Stimulated activated CD4-positive, alpha-beta T cell treated with anti-CD3 and anti-CD28 coated beads, Interleukin-2, amount 100 ng/mL, for 4 hours (primary cell): ENCODE measurements around the gene DUS1L.
A peak's percentile ranks its signal among the peaks of the same experiment; 100 is the strongest.

Source experiments
- DNase-seq: peaks from one replicate; pipeline ENCODE4 v3.0.0-alpha.2; 2020; ENCODE audit warnings: low read depth

Gene DUS1L

DNA sequence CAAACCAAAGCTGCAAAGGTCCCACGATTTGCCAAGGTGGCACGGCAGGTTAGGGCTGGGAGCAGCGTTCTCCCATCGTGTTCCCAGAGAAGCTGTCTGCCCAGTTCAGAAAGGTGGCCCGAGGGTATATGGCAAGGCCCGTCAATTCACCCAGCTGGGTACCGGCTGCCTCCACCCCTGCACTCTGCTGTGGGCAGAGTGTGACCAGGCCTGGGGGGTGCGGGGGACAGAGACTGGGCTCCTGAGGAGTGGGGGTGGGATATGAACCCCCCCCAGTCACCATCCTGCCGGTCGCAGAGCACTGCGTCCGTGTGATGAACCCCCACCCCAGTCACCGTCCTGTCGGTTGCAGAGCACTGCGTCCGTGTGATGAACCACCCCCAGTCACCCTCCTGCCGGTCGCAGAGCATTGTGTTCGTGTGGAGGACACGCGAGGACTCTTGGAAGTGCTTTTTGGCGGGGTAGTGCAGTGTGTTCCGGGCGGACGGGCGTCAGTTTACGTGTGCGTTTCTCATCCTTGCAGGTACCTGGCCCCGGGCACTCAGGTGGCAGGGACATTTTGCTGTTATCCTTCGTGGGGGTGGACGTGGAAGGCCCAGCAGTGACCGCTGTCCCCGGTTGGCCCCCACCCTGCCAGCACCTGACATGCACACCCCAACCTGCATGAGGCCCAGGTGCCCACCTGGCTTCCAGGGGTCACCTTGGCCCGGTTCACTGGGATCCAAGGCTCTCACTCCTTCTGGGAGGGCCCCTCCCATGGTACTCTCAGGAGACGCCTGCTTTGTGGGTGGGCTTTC lies 35.1 kb upstream of the DUS1L start:
- DNase-seq = no peak

DNA sequence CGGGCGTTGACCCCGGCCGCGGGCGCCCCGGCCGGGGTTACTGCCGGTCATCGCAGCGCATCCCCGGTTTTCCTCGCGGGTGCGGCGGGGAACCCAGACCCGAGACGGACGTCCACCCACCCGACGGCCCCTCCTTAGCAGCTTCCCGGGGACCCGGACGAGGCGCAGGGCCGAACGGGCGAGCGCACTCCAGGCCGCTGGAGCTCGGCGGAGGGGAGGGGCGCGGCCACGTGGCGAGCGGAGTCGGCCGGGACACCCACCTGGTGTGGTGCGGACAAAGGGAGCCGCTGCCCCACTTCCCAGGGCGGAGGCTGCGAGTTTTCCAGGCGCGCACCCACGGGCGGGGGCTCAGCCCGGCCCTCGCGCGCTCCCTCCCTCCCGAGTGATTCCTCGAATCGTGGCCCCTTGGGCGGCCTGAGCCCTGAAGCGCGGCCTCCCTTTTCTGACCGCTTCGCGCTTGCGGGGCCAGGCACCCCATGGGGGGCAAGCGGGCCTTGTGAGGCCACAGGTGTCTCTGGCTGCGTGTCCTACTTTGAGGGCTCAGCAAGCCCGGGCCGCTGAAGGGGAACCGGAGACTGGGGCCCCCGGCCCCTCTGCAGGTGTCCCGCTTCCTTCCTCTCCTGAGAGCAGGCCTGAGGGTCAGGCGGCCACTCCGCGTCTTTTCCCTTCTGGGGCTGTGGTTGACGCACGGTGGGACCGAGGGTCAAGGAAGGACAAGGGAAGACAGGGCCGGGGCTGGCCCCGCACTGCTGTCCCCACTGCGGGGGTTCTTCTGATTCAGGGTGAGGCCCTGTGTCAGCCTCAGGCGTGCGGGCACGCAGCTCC lies 33.5 kb upstream of the DUS1L start:
- DNase-seq = no peak

DNA sequence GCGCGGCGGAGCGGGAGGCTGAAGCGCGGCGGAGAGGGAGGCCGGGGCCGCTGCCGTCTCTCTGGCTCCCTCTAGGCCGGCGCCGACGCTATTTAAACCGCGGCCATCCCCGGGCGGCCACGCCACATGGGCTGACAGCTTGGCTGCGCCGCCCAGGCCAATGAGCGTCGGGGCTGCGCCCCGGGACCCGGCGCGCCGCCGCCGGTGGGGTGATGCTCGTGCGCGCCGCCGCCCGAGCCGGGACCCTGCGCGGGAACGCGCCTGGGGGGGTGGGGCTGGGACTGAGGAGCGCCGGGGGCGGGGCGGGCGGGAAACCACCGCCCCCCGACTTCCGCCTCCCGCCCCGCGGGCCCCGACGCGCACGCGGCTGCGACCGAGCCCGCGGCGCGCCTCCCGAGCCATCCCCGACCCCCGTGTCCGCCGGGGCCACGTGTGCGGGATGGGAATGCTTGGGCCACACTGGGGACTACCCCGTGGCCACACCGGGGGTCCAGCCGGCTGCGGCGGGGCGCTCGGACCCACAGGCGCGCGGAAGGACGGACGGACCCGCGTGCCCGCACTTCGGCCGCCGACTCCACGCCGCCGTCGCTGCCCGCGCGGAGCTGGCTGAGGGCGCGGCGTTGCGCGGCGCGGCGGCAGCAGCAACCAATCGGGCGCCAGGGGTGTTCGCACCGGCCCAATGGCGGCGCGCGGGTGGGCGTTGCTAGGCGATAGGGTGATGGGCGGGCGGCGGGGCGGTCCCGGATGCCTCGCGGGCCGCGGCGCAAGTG lies 32.8 kb upstream of the DUS1L start, which contains the start of gene FASN:
TSS of gene FASN (minus strand) at position 68 of the 770 bp plus-strand sequence. CDS start 1,791 bp downstream, outside the sequence.
- peak; percentile 89 for DNase-seq

DNA sequence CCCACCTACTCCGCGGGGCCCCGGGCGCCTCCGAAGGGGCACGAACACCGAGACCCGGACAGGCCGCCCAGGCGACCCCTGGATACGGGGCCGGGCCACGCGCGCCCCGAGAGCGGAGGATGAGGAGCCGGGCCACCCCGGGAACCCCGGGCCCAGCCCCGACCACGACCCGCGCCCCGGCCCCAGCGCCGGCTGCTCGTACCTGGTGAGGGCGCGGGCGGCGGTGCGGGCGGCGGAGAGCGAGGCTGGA lies 32.2 kb upstream of the DUS1L start:
- no peak for DNase-seq

DNA sequence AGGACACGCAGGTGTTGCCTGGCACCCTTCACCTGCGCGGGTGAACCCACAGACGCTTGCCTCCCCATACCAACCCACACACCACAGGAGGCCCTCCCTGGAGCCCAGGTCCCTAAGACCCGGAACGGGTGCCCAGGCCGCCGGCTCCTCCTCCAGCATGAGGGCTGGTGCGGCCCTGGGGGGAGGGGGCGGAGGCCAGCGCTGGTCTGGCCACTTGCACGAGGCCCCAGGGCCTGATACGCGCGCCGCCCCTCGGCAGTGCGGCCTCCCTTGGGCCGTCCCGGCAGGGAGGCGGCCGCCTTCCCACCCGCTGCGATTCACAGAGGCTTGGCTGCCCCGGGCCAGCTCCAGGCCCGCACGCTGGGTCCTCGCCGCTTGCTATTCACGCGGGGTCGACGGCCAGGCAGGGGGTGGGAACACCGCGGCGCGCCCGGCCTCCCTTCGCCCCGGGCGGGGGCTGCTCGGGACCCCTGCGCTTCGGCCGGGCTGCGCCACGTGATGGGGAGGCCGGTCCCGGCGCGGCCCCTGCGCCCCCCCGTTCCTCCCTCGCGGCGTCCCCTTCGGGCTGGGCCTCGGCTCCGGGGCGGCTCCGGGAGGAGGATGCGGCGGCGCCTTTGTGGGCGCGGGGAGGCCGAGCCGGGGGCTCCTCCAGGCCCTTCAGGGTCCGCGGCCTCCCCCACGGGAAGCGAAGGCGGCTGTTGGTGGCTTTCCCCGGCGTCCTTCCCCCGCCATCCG lies 31.7 kb upstream of the DUS1L start:
- DNase-seq = peak; percentile 49

DNA sequence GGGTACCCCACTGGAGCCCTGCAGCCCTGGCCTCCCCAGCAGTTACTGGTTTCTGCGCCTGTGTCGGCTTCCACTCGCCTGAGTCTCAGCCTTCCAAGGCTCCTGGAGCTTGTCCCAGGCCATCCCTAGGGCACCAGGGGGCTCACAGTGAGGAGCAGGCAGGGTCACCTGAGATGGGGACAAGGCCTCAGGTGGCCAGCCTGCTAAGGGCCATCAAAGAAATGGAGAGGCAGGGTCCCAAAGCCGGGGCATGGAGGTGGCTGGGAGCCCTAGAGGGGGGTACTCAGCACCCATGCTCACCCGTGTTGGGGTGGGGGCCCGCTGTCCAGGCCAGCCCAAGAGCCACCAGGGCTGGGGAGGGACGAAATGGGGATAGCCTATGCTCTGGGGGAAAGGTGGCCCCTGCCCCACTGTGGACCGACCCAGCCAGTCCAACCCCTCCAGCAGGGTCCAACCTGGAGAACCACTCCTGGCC lies 31.1 kb upstream of the DUS1L start:
- DNase-seq = no peak

DNA sequence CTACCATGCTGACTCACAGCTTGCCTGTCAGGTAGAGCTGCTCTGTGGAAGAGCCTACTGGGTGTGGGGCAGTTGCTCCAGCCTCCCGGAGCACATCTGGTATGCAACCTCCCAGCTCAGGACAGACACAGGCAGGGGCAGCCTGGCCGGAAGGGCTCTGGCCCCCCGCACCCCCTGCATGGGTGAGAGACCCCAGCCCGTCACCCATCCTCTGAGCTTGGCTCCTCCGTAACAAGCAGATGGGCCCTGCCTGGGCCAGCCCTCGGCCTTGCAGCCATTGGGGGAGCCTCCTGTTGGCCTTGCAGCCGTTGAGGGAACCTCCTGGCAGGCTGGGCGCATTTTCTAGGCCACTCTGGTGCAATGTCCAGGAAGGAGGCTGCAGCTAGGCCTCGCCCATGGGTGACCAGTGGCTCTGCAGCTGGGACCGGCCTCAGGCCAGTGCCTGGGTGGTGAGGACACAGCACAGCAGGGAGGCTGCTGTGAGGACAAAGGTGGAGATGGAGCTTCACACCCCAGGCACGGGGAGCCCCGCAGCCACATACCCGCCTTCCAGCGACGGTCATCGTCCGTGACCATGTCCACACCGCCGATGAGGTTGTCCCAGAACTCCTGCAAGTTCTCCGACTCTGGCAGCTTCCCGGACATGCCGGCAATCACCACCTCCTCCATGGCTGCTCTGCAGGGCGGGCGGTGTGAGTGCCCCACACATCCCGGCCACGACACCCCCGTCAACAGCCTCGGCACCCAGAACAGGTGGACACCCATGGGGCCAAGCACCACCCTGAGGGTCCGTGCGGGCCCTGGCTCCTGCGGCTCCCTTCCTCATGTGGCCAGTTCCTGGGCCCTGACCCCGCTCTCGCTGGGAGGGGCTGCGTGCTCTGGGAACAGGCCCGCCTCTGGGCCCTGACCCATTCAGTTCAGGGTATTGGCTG lies 30.4 kb upstream of the DUS1L start:
- DNase-seq = no peak

DNA sequence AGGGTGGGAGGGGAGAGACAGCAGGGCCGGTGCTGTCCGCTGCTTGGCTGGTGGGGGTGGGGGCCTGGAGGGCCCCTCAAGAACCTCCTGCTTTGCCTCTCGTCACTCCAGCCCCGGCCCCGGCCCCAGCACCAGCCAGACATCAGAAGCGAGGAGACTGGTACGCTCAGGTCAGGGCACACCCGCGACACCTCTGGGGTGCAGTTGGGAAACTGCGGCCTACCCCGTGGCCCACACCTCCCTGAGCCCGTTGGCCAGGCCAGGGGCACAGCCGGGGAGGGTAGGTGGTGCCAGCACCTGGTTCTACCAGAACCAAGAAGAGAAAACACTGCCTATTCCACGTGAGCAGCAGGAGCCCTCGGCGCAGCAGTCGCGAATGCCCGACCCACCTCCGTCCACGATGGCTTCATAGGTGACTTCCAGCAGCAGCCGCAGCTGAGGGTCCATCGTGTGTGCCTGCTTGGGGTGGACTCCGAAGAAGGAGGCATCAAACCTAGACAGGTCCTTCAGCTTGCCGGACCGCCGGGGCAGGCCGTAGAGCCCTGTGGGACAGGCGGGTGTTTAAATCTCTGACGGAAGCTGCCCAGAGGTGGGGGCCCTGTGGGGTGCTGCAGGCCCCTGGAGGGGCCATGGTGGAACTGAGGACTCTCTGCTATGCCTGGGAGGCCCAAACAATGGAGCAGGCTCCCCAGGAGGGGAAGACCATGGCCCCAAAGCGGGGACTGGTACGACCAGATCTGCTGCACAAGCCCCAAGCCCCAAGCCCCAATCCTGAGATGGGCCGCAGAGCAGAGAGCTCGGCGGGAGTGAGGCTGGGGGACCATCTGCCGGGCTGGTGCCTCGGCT lies 29.6 kb upstream of the DUS1L start:
- no peak for DNase-seq

DNA sequence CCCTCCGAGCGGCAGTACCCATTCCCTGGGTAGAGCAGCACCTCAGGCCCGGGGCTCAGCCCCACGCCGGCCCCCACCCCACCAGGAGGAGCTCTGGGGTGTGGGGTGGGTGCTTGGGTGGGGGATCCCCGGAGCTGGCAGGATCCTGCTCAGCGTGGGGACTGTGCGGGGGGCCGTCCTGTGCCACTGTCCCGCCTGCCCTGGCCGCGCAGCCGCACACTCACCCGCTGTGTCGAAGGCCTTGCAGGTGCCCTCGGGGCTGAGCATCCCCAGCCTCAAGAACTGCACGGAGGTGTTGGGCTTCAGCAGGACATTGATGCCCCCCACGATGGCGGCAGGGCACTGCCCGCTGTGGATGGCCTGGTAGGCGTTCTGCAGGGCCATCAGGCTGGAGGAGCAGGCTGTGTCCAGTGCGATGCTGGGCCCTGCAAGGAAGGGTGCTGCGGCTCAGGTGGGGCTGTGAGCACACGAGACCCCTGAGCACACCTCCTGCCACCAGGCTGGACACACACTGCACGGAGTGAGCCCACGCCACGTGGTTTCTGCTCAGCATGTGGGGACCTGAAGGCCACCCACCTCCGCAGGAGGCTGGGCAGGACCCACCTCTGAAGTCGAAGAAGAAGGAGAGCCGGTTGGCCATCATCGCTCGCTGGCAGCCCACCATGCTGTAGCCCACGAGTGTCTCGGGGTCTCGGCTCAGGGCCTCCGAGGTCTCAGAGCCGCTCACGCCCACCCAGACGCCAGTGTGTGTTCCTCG lies 27.6 kb upstream of the DUS1L start:
- DNase-seq = no peak

DNA sequence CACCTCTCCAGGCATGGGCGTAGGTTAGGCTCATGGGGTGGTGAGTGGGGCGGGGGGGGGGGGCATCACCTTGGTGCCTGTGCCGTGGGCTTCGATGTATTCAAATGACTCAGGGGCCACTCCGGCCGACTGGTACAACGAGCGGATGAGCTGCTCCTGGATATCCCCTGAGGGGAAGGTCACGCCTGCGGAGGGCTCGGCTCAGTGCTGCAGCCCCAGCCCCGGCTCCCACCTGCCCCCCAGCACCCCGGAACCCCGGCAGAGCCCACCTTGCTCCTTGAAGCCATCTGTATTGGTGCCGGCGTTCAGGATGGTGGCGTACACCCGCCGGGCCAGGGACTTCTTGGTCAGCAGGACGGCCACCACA lies 27.0 kb upstream of the DUS1L start:
- DNase-seq = no peak

DNA sequence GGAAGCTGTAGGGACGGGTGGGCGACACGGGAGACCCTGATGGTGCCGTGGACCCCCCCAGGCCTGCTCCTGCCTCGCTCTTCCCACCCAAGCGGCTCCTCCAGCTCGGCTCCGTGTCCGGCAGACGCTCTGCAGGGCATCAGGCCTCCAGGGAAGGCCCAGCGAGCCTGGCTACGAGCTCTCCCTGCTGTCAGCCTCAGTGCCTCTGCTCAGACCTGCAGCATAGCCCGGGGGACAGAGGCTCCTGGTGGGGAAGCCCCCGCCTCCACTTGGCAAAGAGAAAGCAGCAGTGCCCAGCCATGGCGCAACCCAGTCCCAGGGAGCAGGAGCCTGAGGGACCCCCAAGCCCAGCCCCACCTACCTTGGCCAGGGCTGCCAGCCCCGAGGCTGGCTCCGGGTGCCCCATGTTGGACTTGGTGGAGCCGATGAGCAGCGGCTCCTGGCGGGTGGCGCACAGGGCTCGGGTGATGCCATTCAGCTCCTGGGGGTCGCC lies 26.5 kb upstream of the DUS1L start:
- no peak for DNase-seq

DNA sequence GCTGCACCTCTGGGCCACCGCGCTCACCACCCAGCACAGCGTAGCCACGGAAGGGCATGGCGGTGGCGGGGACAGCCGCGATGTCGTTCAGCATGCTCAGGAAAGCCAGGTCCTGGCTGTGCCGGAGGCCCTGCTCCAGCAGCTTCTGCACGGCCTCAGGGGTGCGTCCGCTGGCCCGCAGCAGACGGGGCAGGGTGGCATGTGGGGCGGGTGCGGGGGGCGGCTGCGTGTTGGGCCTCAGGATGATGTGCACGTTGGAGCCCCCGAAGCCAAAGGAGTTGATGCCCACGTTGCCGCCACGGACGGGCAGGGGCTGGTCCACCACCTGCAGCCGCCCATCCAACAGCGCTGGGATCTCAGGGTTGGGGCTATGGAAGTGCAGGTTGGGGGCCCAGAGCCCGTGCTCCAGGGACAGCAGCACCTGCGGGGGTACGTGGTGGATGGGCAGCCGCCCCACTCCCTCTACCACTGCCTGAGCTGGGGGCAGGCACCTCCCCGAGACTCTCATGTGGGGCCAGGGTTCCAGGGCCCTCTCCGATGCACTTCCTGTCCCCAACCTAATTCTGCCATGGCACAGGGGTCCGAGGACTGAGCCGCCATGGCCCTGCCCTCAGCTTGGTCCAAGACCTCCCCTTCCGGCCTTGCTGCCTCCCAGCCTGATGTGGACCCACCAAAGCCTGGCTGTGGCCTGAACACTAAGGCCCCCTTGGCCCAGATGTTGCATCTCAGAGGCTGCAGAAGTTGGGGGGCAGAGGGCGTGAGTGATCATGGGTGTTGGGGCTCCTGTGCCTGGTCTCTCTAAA lies 25.9 kb upstream of the DUS1L start:
- DNase-seq = no peak

DNA sequence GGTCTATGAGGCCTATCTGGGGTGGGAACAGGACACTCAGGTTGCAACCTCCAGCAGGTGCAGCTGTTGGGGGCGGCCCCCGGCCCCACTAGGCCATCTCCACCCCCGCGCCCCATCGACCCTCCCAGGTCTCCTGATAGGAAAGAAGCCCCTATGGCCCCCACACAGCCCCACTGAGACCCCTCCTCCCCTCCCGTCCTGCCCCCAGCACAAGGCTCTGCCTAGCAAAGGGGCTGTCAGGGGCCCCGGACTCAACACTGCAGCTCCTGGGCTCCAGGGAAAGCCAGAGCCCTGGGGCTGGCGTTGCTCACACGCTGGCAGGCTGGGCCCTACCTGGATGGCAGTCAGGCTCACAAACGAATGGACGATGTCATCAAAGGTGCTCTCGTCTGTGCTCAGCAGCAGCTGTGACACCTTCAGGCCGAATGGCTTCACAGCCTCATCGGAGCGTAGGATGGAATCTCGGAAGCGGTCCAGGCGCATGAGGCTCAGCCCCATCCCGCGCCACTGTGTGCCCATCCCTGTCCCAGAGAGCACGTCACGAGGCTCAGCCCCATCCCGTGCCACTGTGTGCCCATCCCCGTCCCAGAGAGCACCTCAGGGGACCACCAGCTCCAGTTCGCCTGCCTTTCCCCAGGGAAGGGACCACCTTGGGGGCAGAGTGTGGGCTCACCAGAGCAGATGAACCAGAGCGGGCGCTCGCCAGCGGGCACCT lies 25.1 kb upstream of the DUS1L start:
- no peak for DNase-seq

DNA sequence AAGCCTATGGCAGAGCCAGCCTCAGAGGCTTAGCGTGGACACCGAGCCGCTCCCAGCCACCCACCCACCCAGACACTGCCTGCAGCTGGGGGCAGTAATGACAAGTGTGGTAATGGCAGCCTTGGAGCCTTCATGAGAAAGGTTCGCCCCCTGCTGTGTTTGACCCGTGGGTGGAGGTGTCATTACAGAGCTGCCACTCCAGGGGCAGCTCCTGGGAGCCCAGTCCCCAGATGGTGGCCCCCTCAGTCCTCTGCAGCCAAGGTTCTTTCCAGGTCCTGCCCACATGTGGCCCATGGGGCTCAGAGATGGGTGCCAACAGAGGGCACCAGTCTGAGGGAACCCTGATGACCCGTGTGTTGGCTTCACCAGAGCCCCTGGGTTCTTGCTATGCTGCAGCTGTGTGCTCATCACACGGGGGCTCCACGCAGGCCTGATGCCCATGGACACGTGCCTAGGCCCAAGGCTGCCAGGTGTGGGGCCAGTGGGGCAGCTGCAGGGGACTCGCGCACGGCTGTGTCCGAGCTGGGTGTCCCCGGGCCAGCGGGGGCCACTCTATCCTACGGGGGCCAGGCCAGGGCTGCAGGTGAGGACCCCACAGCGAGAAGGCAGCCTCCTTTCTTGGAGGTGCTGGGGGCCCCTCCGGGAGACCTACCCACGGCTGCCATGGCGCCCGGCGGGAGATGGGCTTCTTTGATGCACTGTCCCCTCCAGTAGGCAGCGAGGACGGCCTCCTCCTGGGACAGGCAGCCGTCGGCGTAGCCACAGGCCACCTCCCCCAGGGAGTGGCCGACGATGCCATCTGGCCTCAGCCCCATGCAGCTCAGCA lies 24.3 kb upstream of the DUS1L start:
- no peak for DNase-seq

DNA sequence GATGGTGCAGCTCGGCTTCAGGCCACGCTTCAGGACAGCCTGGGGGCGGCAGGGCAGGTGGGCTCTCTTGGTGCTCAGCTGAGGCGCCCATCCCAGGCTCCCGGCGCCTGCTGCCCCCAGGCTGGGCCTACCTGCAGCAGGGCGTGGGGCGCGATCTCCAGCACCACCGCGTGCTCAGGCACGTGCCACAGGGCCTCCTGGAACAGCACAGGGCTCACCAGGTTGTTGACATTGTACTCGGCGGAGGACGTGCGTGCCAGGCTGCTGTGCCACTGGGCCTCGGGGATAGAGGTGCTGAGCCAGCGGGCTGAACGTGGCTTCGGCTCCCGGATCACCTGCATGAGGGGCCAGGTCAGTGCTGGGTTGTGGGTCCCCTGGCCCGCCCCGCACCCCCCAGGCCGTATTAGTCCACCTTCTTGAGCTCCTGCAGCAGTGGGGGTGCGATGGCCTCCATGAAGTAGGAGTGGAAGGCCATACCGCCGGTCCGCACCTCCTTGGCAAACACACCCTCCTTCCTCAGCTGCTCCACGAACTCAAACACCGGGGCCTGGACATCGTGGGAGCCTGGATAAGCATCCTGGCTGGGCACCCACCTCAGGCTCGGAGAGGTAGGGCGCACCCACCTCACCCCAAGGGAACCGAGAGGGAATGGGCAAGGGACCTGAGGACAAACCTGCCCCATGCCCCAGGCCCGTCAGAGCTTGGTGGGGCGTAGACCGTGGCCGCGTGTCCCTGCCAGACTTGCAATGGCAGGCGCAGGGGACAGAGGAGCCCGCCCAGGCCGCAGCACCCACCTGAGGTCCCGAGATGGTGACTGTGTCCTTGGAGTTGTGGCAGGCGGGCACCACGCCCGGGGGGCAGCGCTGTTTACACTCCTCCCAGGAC lies 23.5 kb upstream of the DUS1L start:
- no peak for DNase-seq
